H1 (cell line): ENCODE measurements around the gene PPP1R3F. TPM values are rescaled to one million over a fixed set of nuclear protein-coding genes. Genes with fewer than 3 reads are reported as not detected.

Experiments
- CTCF ChIA-PET: fragments of 300-600 bp; sonication (Branson Sonifier 250); formaldehyde crosslinking; loops from one replicate; lab custom pipeline; 2021; ENCODE audit not compliant: partially characterized antibody; lab: Charles Lee
- POLR2A ChIA-PET: fragments of 300-600 bp; sonication (Branson Sonifier 250); formaldehyde crosslinking; loops from one replicate; lab custom pipeline; 2021; ENCODE audit warnings: inconsistent platforms; ENCODE audit not compliant: partially characterized antibody; lab: Charles Lee
- DNase-seq, 2 experiments: peaks; one replicate each; pipeline versions ENCODE4 v3.0.0 to v3.0.0-alpha.2; 2010 to 2022; ENCODE audit warnings: low spot score in 2 of 2, low read depth in 1 of 2, mixed read lengths in 1 of 2
- FAIRE-seq: peaks from 2 replicates; lab custom pipeline; 2011; peaks lifted over from hg19 to GRCh38; lab: Jason Lieb, UNC
- H2AFZ ChIP-seq: 2 replicates; pipeline ENCODE4 v1.8.1; 2012; ENCODE audit warnings: low read length, inconsistent platforms
- H2AK5ac ChIP-seq: 2 replicates; pipeline ENCODE4 v1.6.1; 2013; ENCODE audit warnings: low read depth, low read length
- H2BK120ac ChIP-seq: replicated peaks from 2 replicates; pipeline ENCODE3; 2013; ENCODE audit warnings: low read depth, low read length, inconsistent platforms
- H2BK12ac ChIP-seq: 2 replicates; pipeline ENCODE4 v1.6.1; 2013; ENCODE audit warnings: low read depth, low read length
- H2BK15ac ChIP-seq: 2 replicates; pipeline ENCODE4 v1.6.1; 2013; ENCODE audit warnings: low read length
- H2BK20ac ChIP-seq: 2 replicates; pipeline ENCODE4 v1.6.1; 2013; ENCODE audit warnings: low read length
- H2BK5ac ChIP-seq: 2 replicates; pipeline ENCODE4 v1.6.1; 2013; ENCODE audit warnings: low read depth, low read length
- H3K14ac ChIP-seq: 2 replicates; pipeline ENCODE4 v1.6.1; 2013; ENCODE audit warnings: inconsistent platforms; ENCODE audit not compliant: insufficient read length
- H3K18ac ChIP-seq: 2 replicates; pipeline ENCODE4 v1.6.1; 2013; ENCODE audit warnings: low read length; ENCODE audit errors: extremely low read depth
- H3K23ac ChIP-seq: 2 replicates; pipeline ENCODE4 v1.6.1; 2013; ENCODE audit warnings: inconsistent platforms; ENCODE audit not compliant: insufficient read length
- H3K23me2 ChIP-seq: 2 replicates; pipeline ENCODE4 v1.6.1; 2013; ENCODE audit warnings: low read depth, low read length
- H3K27ac ChIP-seq: 2 replicates; pipeline ENCODE4 v1.6.1; 2011; ENCODE audit warnings: low read depth, low read length, inconsistent platforms
- H3K27me3 ChIP-seq, 4 experiments: replicated peaks in 1 of 4; 1 replicate in 1 of 4; 2 replicates in 3 of 4; pipeline versions ENCODE4 v1.6.1 to v1.8.1; 2011 to 2013; ENCODE audit warnings: low read length in 3 of 4, mild to moderate bottlenecking in 3 of 4, inconsistent platforms in 2 of 4, mixed read lengths in 2 of 4, moderate library complexity in 1 of 4; ENCODE audit not compliant: control insufficient read depth in 3 of 4, insufficient read depth in 3 of 4; ENCODE audit errors: extremely low read depth in 1 of 4
- H3K36me3 ChIP-seq, 4 experiments: 2 replicates each; pipeline versions ENCODE4 v1.6.1 to v1.8.1; 2011 to 2013; ENCODE audit warnings: mild to moderate bottlenecking in 4 of 4, low read length in 3 of 4, moderate library complexity in 2 of 4, control low read depth in 1 of 4, inconsistent platforms in 1 of 4; ENCODE audit not compliant: insufficient read depth in 4 of 4, control insufficient read depth in 2 of 4
- H3K4ac ChIP-seq: replicated peaks from 2 replicates; pipeline ENCODE3; 2013; ENCODE audit warnings: low read length, low read depth, mixed read lengths, inconsistent platforms; ENCODE audit not compliant: insufficient read length
- H3K4me1 ChIP-seq, 4 experiments: replicated peaks in 1 of 4; 1 replicate in 1 of 4; 2 replicates in 3 of 4; pipeline versions ENCODE4 v1.6.1 to v1.8.1; 2011 to 2013; ENCODE audit warnings: low read length in 3 of 4, inconsistent platforms in 2 of 4, mixed read lengths in 1 of 4; ENCODE audit not compliant: insufficient read depth in 4 of 4, control insufficient read depth in 3 of 4
- H3K4me2 ChIP-seq, 2 experiments: 2 replicates each; pipeline versions ENCODE4 v1.6.1 to v1.8.1; 2011 to 2013; ENCODE audit warnings: low read depth in 2 of 2, low read length in 2 of 2, control low read depth in 1 of 2, inconsistent platforms in 1 of 2, mild to moderate bottlenecking in 1 of 2; ENCODE audit not compliant: insufficient read depth in 1 of 2
- H3K4me3 ChIP-seq, 4 experiments: fragments of 200-600, 300-600 bp in 1 of 4; sonication (generic), shearing (Covaris generic), sonication (Bioruptor Twin) in 1 of 4; 2 replicates each; pipeline versions ENCODE4 v1.5.1 to v1.8.1; 2011 to 2016; ENCODE audit warnings: low read length in 4 of 4, low read depth in 3 of 4, control low read depth in 2 of 4, inconsistent platforms in 2 of 4, mild to moderate bottlenecking in 2 of 4, mixed read lengths in 1 of 4, moderate library complexity in 1 of 4; ENCODE audit not compliant: insufficient read depth in 2 of 4; ENCODE audit errors: extremely low read depth in 1 of 4
- H3K56ac ChIP-seq: replicated peaks from 2 replicates; pipeline ENCODE3; 2013; ENCODE audit warnings: low read depth, mild to moderate bottlenecking, mixed read lengths, low read length, inconsistent platforms; ENCODE audit not compliant: insufficient read length
- H3K79me1 ChIP-seq: 2 replicates; pipeline ENCODE4 v1.6.1; 2013; ENCODE audit warnings: low read depth, low read length, control low read depth
- H3K79me2 ChIP-seq, 2 experiments: 2 replicates each; pipeline versions ENCODE4 v1.6.1 to v1.8.1; 2012 to 2013; ENCODE audit warnings: low read length in 2 of 2, mild to moderate bottlenecking in 2 of 2, inconsistent platforms in 1 of 2; ENCODE audit not compliant: insufficient read depth in 2 of 2, control insufficient read depth in 1 of 2
- H3K9ac ChIP-seq, 4 experiments: replicated peaks in 1 of 4; 1 replicate in 1 of 4; 2 replicates in 3 of 4; pipeline versions ENCODE4 v1.6.1 to v1.8.1; 2011 to 2013; ENCODE audit warnings: low read depth in 3 of 4, low read length in 3 of 4, control low read depth in 2 of 4, mild to moderate bottlenecking in 2 of 4, moderate library complexity in 2 of 4, inconsistent platforms in 1 of 4; ENCODE audit errors: extremely low read depth in 1 of 4
- H3K9me3 ChIP-seq, 2 experiments: 2 replicates each; pipeline versions ENCODE4 v1.6.1 to v1.8.1; 2012 to 2013; ENCODE audit warnings: mild to moderate bottlenecking in 2 of 2, moderate library complexity in 2 of 2, control low read depth in 1 of 2, inconsistent platforms in 1 of 2, low read depth in 1 of 2, low read length in 1 of 2, mixed read lengths in 1 of 2; ENCODE audit not compliant: insufficient read depth in 2 of 2
- H4K20me1 ChIP-seq, 2 experiments: replicated peaks in 1 of 2; 2 replicates each; pipeline versions ENCODE3 to v1.8.1; 2011 to 2013; ENCODE audit warnings: inconsistent platforms in 2 of 2, low read length in 2 of 2, mild to moderate bottlenecking in 1 of 2; ENCODE audit not compliant: insufficient read depth in 2 of 2, control insufficient read depth in 1 of 2
- H4K5ac ChIP-seq: 2 replicates; pipeline ENCODE4 v1.6.1; 2013; ENCODE audit warnings: low read length, low read depth, mixed read lengths, inconsistent platforms; ENCODE audit not compliant: insufficient read length
- H4K8ac ChIP-seq: 2 replicates; pipeline ENCODE4 v1.8.0; 2013; ENCODE audit warnings: mild to moderate bottlenecking, moderate library complexity, low read length, inconsistent platforms; ENCODE audit not compliant: insufficient read depth; ENCODE audit errors: extremely low read depth
- H4K91ac ChIP-seq: replicated peaks from 2 replicates; pipeline ENCODE3; 2013; ENCODE audit warnings: low read length, mixed read lengths, inconsistent platforms; ENCODE audit not compliant: insufficient read length
- CEBPB ChIP-seq: IDR thresholded peaks from 2 replicates; pipeline ENCODE4 v1.6.1; 2012; ENCODE audit warnings: low read depth, low read length
- CHD2 ChIP-seq: IDR thresholded peaks from 2 replicates; pipeline ENCODE4 v1.6.1; 2012; ENCODE audit warnings: low read length, improper control_type of control experiment
- FOSL1 ChIP-seq: IDR thresholded peaks from 2 replicates; pipeline ENCODE4 v1.6.1; 2011; ENCODE audit warnings: mild to moderate bottlenecking, low read depth, low read length, moderate library complexity; ENCODE audit not compliant: insufficient read depth
- HDAC6 ChIP-seq: IDR thresholded peaks from one replicate; pipeline ENCODE4 v1.7.1; 2012; ENCODE audit warnings: low read depth, mild to moderate bottlenecking, inconsistent platforms, low read length, moderate library complexity
- polyA plus RNA-seq, 7 experiments: library from polyadenylated mRNA; depleted of rRNA in 3 of 7; stranded (reverse) in 5 of 7; unstranded in 2 of 7; fragments of >200 nt in 5 of 7; fragments of 200-250 nt in 2 of 7; gene quantifications; 1 replicate in 5 of 7; 2 replicates in 1 of 7; 4 replicates in 1 of 7; pipeline versions ENCODE4 v1.2.1 to v1.2.3, GENCODE V29; 2011 to 2013; ENCODE audit warnings: missing spikeins in 2 of 7, mixed read lengths in 2 of 7
- total RNA-seq: library from RNA; stranded (reverse); fragmentation: NEBNext Ultra II Directional; extraction: Animal tissue kit (Norgen Biotek cat#: 25700); gene quantifications from 2 replicates; pipeline ENCODE4 v1.2.1, GENCODE V29; 2021
- TF ChIP-seq, protein P1 (sequence below), 3 experiments: IDR thresholded peaks; 1 replicate in 2 of 3; 2 replicates in 1 of 3; pipeline versions ENCODE4 v1.5.1 to v1.6.1; 2011; ENCODE audit warnings: low read length in 3 of 3, mild to moderate bottlenecking in 3 of 3, inconsistent platforms in 2 of 3, low read depth in 1 of 3, moderate library complexity in 1 of 3; ENCODE audit not compliant: insufficient read depth in 1 of 3; ENCODE audit errors: control extremely low read depth in 1 of 3

Gene PPP1R3F
- total and polyA plus RNA-seq, 2 of the 8 experiments (the other 6 are each of a cell fraction or from before 2014, with no cell fraction given) = 5.1 to 6.8 TPM

DNA sequence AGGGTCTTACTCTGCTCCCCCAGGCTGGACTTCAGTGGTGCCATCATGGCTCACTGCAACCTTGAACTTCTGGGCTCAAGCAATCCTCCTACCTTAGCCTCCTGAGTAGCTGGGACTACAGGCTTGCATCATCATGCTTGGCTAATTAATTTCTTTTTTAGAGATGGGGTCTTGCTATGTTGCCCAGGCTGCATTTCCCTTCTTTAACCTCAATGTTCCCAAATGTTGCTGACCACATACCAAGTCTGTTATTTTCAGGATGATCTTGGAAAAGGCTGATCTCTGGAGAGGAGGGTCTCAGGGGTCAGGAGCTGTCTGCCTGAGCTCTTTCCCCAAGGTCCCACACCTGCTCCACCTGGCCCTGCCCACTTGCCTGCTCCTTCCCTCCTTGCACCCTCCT is 49.5 kb upstream of the PPP1R3F start:
- Histone ChIP-seq H3K9ac (no peak overlapping the region), H3K23ac (no peak overlapping the region), H3K4me3 (no peak overlapping the region), H3K79me1 (no peaks in the 10 kb centered on the region), H4K8ac (no peak overlapping the region), H2BK12ac (no peak overlapping the region), H2BK15ac (no peak overlapping the region), H2AK5ac (no peak overlapping the region), H3K27me3 (no peaks in the 10 kb centered on the region), H3K36me3 (no peaks in the 10 kb centered on the region), H2BK5ac (no peak overlapping the region), H3K79me2 (no peaks in the 10 kb centered on the region), H3K56ac (no peak overlapping the region), H4K20me1 (no peaks in the 10 kb centered on the region), H2BK120ac (no peak overlapping the region), H3K18ac (no peak overlapping the region), H2AFZ (no peak overlapping the region), H3K9me3 (no peaks in the 10 kb centered on the region), H3K23me2 (peaks cover 4% of the 10 kb centered on the region; the same call in 1 of the 2 replicates), H3K27ac (no peak overlapping the region), H2BK20ac (no peak overlapping the region), H3K4me1 (no peaks in the 10 kb centered on the region), H3K14ac (no peak overlapping the region), H3K4me2 (no peak overlapping the region), H3K4ac (no peak overlapping the region), H4K91ac (no peak overlapping the region), H4K5ac (no peak overlapping the region)
- POLR2A ChIA-PET = no interaction called here
- CTCF ChIA-PET = interaction anchor here (0.7 kb wide), 1 partner anchor 587 kb away, joined by 3 read pairs; no protein-coding TSS in a partner anchor
- no peak for FAIRE-seq
- DNase-seq = no peak
- TF ChIP-seq CHD2 (no peak), HDAC6 (no peak), FOSL1 (no peak), CEBPB (no peak)
- TF ChIP-seq, protein P1, sequence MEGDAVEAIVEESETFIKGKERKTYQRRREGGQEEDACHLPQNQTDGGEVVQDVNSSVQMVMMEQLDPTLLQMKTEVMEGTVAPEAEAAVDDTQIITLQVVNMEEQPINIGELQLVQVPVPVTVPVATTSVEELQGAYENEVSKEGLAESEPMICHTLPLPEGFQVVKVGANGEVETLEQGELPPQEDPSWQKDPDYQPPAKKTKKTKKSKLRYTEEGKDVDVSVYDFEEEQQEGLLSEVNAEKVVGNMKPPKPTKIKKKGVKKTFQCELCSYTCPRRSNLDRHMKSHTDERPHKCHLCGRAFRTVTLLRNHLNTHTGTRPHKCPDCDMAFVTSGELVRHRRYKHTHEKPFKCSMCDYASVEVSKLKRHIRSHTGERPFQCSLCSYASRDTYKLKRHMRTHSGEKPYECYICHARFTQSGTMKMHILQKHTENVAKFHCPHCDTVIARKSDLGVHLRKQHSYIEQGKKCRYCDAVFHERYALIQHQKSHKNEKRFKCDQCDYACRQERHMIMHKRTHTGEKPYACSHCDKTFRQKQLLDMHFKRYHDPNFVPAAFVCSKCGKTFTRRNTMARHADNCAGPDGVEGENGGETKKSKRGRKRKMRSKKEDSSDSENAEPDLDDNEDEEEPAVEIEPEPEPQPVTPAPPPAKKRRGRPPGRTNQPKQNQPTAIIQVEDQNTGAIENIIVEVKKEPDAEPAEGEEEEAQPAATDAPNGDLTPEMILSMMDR (IDR thresholded peaks at IDR 0.05; ENCODE audit: control extremely low read depth in 1 of 3, insufficient read depth in 1 of 3, low read depth in 1 of 3, low read length in 3 of 3) = no peak
